DOHH2 (cell line): ENCODE data around the gene HCCS.

Experiments
- EZH2phosphoT487 ChIP-seq: fragments of 200-600 bp; sonication (generic); IDR thresholded peaks from 2 replicates; pipeline ENCODE4 v1.6.1; 2017; ENCODE audit warnings: borderline replicate concordance, mild to moderate bottlenecking, antibody characterized with exemption, low read length, moderate library complexity, mixed read lengths
- TF ChIP-seq, protein P1 (sequence below): fragments of 200-600 bp; sonication (generic); IDR thresholded peaks from one replicate; pipeline ENCODE4 v1.5.1; 2014; ENCODE audit warnings: antibody characterized with exemption, mild to moderate bottlenecking, low read depth, low read length; ENCODE audit not compliant: poor library complexity, severe bottlenecking

DNA sequence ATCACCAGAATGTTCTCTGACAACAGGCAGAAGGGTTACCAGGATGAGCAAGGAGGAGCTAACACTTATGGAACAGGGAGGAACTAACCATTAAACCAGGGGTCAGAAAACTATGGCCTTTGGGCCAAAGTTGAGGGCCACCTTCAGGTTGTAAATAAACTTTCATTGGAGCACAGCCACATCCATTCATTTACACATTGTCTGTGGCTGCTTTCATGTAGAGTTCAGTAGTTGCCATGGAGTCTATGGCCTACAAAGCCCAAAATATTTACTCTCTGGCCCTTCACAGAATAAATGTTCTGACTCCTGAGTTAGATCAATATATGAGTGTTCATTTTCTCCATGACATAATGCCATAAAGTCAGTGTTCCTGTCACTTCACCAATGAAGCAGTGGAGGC, 13.2 kb upstream of the HCCS start:
- TF ChIP-seq, protein P1, sequence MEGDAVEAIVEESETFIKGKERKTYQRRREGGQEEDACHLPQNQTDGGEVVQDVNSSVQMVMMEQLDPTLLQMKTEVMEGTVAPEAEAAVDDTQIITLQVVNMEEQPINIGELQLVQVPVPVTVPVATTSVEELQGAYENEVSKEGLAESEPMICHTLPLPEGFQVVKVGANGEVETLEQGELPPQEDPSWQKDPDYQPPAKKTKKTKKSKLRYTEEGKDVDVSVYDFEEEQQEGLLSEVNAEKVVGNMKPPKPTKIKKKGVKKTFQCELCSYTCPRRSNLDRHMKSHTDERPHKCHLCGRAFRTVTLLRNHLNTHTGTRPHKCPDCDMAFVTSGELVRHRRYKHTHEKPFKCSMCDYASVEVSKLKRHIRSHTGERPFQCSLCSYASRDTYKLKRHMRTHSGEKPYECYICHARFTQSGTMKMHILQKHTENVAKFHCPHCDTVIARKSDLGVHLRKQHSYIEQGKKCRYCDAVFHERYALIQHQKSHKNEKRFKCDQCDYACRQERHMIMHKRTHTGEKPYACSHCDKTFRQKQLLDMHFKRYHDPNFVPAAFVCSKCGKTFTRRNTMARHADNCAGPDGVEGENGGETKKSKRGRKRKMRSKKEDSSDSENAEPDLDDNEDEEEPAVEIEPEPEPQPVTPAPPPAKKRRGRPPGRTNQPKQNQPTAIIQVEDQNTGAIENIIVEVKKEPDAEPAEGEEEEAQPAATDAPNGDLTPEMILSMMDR, result no peak
- no peak for TF ChIP-seq EZH2phosphoT487
